RWPE2 (cell line): ENCODE results near the gene NSUN4.

Experiments used
- ATAC-seq: fragments of 200-7000 bp; cut with Tn5 transposase; 3 replicates; pipeline ENCODE4 v1.9.1; 2021; ENCODE audit warnings: low read depth
- DNase-seq: peaks from one replicate; pipeline ENCODE4 v3.0.0-alpha.2; 2020; ENCODE audit warnings: low spot score
- H3K27ac ChIP-seq: fragments of 450-650 bp; 2 replicates; pipeline ENCODE4 v1.5.1; 2017; ENCODE audit warnings: mild to moderate bottlenecking; ENCODE audit not compliant: poor library complexity, severe bottlenecking
- H3K27me3 ChIP-seq: fragments of 250-450 bp; sonication (Bioruptor Pico); 2 replicates; pipeline ENCODE4 v1.5.1; 2021; ENCODE audit warnings: mild to moderate bottlenecking, moderate library complexity; ENCODE audit not compliant: insufficient read depth, poor library complexity, severe bottlenecking
- H3K36me3 ChIP-seq: fragments of 250-450 bp; sonication (Bioruptor Pico); 2 replicates; pipeline ENCODE4 v1.5.1; 2020; ENCODE audit warnings: low read depth, mild to moderate bottlenecking, moderate library complexity
- H3K4me1 ChIP-seq: fragments of 250-450 bp; sonication (Bioruptor Pico); 2 replicates; pipeline ENCODE4 v1.5.1; 2021; ENCODE audit warnings: mild to moderate bottlenecking, moderate library complexity; ENCODE audit not compliant: insufficient read depth, poor library complexity, severe bottlenecking
- H3K4me3 ChIP-seq: fragments of 250-450 bp; sonication (Bioruptor Pico); 2 replicates; pipeline ENCODE4 v1.5.1; 2021; ENCODE audit warnings: mild to moderate bottlenecking, moderate library complexity; ENCODE audit not compliant: severe bottlenecking
- H3K9me3 ChIP-seq: fragments of 250-450 bp; sonication (Bioruptor Pico); 2 replicates; pipeline ENCODE4 v1.5.1; 2021; ENCODE audit warnings: mild to moderate bottlenecking, moderate library complexity; ENCODE audit not compliant: severe bottlenecking
- CTCF ChIP-seq: fragments of 450-650 bp; IDR thresholded peaks from one replicate; pipeline ENCODE4 v1.5.1; 2017; ENCODE audit warnings: mild to moderate bottlenecking, moderate library complexity; ENCODE audit not compliant: poor library complexity, severe bottlenecking

The NSUN4 gene

DNA sequence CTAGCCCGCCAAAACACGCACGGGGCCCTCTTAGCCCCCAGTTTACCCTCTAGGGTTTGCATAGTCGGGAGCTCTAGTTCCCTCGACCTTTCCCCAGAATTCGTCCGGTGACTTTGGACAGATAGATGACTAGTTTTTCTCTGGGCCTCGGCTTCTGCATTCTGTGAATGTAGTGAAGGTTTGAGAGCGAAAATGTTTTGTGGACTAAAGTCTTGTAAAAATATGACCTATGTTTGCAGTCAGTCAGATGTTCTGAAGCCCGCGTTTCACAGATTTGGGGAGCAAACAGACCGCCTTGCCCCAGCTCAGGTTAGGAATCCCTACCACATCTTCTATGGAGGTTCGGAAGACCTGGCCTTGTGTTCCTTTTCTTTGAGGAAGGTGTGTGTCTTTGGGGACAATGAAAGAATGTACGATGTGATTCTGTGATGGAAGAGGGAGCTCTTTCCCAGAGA lies 36.7 kb upstream of the NSUN4 start:
- peaks cover 3% of the 10 kb centered on the region for H3K4me1 ChIP-seq
- no peak for TF ChIP-seq CTCF
- DNase-seq (no peak), ATAC-seq (no peak)
- peak overlapping the region; percentile 58 for H3K4me3 ChIP-seq
- peaks cover 38% of the 10 kb centered on the region for H3K36me3 ChIP-seq
- H3K9me3 ChIP-seq, result no peaks in the 10 kb centered on the region
- peak overlapping the region; percentile 80 for H3K27ac ChIP-seq
- no peaks in the 10 kb centered on the region for H3K27me3 ChIP-seq

- Histone ChIP-seq H3K9me3 (no peaks in the 10 kb centered on the region), H3K4me3 (no peak overlapping the region), H3K27ac (no peak overlapping the region), H3K36me3 (peaks cover 60% of the 10 kb centered on the region), H3K27me3 (no peaks in the 10 kb centered on the region), H3K4me1 (peaks cover 3% of the 10 kb centered on the region)
- ATAC-seq (no peak), DNase-seq (no peak)
- no peak for TF ChIP-seq CTCF
Observed at GRCh38 chr1:46306159-46306530, 34.5 kb upstream of the NSUN4 start.

GRCh38 chr1:46309401-46310159 lies 31.0 kb upstream of the NSUN4 start:
- peaks cover 2% of the 10 kb centered on the region for H3K4me1 ChIP-seq
- TF ChIP-seq CTCF, result no peak
- ATAC-seq (no peak), DNase-seq (no peak)
- no peaks in the 10 kb centered on the region for H3K27me3 ChIP-seq
- H3K9me3 ChIP-seq, result no peaks in the 10 kb centered on the region
- H3K27ac ChIP-seq, result no peak overlapping the region
- H3K36me3 ChIP-seq, result peaks cover 91% of the 10 kb centered on the region
- H3K4me3 ChIP-seq, result no peak overlapping the region

GRCh38 chr1:46310321-46310720 lies 30.3 kb upstream of the NSUN4 start:
- no peak for TF ChIP-seq CTCF
- DNase-seq (no peak), ATAC-seq (no peak)
- no peak overlapping the region for H3K27ac ChIP-seq
- H3K9me3 ChIP-seq, result no peaks in the 10 kb centered on the region
- no peak overlapping the region for H3K4me3 ChIP-seq
- peaks cover 89% of the 10 kb centered on the region for H3K36me3 ChIP-seq
- H3K27me3 ChIP-seq, result no peaks in the 10 kb centered on the region
- no peaks in the 10 kb centered on the region for H3K4me1 ChIP-seq

GRCh38 chr1:46315669-46316403 lies 24.8 kb upstream of the NSUN4 start:
- DNase-seq (no peak), ATAC-seq (peak; percentile 82)
- no peak overlapping the region for H3K4me3 ChIP-seq
- peak overlapping the region; percentile 15 for H3K27ac ChIP-seq
- peaks cover 60% of the 10 kb centered on the region for H3K36me3 ChIP-seq
- no peaks in the 10 kb centered on the region for H3K9me3 ChIP-seq
- no peak for TF ChIP-seq CTCF
- no peaks in the 10 kb centered on the region for H3K27me3 ChIP-seq
- H3K4me1 ChIP-seq, result no peaks in the 10 kb centered on the region
